IPS-NIHi7 (cell line): Measurements from ENCODE around the gene TBC1D20.
A peak's percentile ranks its signal among the peaks of the same experiment; 100 is the strongest.
"Not testable (repeated sequence)": the region's sequence is repeated elsewhere in the genome, so short reads cannot be mapped to it uniquely, and the experiment has no call there.

Experiments used
- DNase-seq: peaks from one replicate; pipeline ENCODE4 v3.0.0; 2012; ENCODE audit warnings: mixed read lengths; ENCODE audit errors: extremely low spot score

Gene TBC1D20, protein sequence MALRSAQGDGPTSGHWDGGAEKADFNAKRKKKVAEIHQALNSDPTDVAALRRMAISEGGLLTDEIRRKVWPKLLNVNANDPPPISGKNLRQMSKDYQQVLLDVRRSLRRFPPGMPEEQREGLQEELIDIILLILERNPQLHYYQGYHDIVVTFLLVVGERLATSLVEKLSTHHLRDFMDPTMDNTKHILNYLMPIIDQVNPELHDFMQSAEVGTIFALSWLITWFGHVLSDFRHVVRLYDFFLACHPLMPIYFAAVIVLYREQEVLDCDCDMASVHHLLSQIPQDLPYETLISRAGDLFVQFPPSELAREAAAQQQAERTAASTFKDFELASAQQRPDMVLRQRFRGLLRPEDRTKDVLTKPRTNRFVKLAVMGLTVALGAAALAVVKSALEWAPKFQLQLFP

GRCh38 chr20:462199-462991 lies at the start of gene TBC1D20:
TBC1D20 (minus strand) TSS chr20:462533; CDS start chr20:462405, 128 bp downstream.
- peak; percentile 95 for DNase-seq

DNA sequence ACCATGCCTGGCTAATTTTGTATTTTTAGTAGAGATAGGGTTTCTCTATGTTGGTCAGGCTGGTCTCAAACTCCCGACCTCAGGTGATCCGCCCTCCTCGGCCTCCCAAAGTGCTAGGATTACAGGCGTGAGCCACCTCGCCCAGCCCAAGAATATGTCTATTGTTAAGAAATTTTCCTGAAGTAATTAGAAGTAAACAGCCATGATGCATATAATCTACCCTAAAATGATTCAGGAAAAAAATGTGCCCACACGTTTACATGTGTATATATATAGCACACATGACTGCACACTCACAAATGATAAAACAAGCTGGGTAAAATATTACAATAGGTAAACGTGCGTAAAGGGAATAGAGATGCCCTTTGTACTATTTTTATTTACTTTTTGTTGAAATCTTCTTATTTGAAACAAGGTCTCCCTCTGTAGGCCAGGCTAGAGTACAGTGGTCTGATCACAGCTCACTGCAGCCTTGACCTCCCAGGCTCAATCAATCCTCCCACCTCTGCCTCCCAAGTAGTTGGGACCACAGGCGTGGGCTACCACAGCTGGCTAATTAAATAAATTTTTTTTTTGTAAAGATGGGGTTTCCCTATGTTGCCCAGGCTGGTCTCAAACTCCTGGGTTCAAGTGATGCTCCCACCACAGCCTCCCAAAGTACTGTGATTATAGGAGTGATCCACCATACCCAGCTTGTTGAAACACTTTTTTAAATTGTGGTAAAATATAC lies 48.2 kb upstream of the TBC1D20 start:
- not testable (repeated sequence) for DNase-seq

GRCh38 chr20:508364-508787 lies 46.0 kb upstream of the TBC1D20 start:
- not testable (repeated sequence) for DNase-seq

DNA sequence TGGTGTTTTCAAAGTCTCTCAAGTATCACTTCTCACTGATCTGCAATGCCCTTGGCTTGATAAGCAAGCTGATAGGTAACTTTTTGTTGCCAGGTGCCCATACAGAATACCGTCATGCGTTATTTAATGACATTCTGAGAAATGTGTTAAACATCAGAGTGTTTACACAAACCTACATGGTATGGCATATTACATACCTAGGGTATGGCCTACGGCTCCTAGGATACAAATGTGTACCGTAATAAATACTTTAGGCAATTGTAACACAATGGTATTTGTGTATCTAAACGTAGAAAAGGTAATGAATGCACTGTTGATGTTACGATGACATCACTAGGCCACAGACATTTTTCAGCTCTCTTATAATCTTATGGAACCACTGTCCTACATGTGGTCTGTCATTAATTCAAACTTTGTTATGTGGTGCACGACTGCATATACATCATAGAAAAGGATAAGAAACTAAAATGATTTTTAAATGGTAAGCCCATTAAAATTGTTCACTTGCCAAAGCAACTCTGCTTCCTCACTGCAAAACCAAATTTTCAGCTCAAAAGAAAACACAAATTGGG lies 45.5 kb upstream of the TBC1D20 start:
- no peak for DNase-seq

GRCh38 chr20:507006-507758 lies 44.8 kb upstream of the TBC1D20 start:
- no peak for DNase-seq

DNA sequence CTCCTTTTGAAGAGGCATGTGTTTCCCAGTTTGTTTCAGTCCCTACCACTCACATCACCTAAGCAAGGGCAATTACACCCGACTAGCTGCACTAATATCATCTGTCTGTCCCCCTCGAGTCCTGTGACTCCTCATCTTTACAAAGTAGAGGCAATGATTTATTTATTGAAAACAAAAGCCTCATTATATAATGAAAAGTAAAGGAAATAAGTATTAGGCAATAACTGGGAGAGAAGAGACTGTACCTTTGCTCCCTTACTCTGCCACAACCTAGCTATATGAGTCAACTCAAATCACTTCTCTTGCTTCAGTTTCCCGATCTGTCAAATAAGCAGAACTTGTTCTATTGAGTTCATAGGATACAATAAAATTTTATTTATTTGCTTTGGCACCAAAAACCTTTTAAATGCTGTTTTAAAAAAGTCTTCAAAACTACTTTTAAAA lies 42.3 kb upstream of the TBC1D20 start:
- no peak for DNase-seq

DNA sequence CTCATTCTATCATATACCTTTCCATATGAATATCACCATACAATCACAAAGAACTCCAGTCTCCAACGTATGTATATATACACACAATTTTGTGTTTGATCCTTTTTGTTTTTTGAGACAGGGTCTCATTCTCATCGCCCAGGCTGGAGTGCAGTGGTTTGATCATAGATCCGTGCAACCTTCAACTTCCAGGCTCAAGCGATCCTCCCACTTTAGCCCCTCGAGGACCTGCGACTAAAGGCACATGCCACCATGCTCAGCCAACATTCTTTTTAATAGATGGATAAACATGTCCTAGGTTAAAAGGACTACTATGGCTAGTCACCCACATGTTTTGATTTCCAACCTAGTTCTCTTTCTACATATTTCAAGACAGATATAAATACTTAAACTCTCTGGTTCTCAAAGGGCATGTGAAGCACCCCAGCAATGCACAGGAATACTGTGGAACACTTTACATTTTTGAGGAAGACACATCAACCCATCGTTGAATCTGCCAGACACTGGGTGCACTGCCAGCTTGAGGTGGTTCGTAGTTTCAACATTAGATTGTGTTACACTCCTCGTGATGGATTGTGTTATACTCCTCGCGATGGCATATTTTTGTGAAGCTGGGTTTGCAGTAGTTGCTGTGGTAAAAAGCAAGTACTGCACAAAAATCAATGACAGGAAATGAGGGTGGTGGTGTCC lies 40.9 kb upstream of the TBC1D20 start:
- DNase-seq, result no peak

DNA sequence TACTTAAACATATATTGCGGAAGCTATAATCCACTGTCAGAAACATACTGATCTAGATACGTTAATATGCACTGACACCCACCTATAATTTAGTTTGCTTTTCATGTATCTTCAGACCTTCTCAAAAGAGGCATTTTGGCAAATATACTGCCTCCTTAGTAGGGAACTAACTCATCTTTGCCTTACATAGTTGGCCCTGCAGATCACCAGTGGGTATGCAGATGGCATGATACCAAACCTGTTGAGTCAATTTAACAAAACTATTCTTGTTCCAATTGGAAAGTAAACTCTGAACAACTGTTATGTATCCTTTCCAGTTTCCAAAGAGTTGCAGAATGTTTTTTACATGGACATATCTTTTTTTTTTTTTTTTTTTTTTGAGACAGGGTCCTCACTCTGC lies 35.6 kb upstream of the TBC1D20 start:
- no peak for DNase-seq

DNA sequence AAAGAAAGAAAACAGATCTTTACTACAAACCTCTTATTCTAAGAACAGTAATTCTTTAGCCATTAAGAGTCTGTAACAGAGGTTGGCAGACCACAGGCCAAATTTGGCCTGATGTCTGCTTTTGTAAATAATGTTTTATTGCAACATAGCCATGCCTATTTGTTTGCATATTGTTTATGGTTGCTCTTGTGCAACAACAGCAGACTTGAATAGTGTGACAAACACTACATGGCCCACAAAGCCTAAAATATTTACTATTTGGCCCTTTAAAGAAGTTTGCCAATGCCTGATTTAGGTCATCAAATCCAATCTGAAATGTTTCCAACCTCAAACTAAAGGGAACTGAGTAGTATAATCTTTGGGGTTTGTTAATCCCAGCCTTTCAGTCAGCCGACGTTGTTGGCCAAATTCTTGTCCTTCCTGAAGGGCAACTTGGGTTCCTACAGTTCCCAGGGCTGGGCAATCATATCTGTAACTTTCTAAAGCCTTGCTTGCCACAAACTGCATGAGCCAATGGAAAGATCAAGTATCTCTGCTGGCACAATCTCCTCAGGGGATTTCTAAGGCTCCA lies 33.9 kb upstream of the TBC1D20 start:
- DNase-seq, result no peak

DNA sequence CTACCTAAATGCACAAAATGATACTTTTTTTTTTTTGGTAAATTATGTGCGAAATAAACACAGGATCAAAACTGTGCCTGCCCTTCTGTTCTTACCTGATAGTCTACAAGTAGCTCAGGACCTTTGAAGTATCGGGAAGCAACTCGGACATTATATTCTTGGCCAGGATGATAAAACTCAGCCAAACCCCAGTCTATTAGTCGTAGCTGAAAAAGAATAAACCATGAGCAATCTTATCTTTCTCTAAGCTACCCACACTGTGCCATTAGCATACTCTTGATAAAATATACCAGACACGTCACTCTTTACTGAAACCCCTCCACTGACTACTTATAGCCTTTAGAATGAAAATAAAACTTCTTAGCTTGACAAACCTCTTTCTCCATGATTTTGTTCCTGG lies 29.8 kb upstream of the TBC1D20 start:
- DNase-seq, result no peak

DNA sequence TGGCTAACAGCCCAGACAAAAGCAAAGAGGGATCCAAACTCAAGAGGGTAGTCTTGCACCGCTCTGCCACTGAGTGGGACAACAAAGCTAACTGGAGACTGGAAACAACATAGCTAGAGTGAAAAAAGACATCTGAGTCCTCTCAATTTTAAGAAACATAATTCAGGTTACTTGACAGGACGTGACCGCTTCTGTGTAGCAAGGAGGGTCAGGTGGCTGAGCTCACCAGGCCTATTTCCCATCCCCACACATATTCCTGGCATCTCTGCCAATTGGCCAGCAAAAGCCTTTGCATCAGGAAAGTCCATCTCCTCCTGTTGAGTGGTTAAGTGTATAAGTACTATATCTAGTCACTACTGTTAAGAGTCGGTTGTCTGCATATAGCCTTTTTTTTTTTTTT lies 25.3 kb upstream of the TBC1D20 start:
- DNase-seq, result no peak

DNA sequence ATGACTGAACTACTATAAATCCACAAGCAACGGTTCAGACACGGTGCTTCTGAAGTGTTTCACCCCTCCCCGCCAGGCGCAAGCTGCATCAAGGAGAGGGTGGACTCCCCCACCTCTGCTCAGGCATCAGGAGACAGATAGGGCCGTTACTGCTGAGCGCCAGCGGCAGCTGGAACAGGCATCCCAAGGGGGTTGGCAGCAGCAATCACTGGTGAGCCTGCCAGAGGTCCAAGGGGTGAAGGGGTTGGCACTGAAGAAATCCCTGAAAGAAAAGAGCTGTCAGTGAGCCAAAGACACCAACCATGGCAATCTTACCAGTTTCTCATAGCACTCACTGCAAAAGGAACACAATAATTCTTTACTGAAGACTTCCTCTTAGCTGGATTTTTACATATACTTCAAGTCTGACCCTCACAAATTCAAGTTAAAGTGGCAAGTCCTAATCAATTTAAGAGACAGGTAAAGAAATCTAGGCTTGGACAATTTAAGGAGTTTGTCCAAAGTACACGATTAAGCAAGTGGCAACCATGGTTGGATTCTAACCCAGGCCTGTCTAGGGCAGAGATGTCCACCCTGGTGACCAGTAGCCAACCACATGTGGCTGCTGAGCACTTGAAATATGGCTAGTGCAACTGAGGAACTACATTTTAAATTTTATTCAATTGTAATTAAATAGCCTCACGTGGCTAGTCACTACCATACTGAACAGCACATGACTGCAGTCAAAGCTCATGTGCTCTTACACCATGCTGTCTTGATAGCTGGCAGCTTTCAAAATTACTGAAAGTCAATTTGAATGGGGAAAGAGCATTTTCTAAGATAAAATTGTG lies 21.7 kb upstream of the TBC1D20 start:
- no peak for DNase-seq

DNA sequence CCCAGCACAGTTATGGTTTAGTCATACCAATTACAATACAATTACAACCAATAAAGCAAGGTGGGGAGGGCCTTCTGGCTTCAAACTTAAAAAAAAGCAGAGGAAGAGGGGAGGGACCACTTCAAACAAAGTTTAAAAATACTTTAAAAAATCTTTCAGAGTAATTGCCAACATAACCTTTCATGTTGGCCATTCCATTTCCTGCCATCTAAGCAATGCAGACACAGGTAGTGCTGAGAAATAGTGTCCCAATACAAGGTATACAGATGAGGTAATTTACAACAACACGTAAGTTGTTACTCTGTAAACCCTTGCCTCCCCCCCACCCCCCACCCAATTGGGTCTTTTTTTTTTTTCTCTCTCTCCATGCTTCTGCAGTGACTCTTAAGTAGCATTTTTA lies 18.8 kb upstream of the TBC1D20 start:
- no peak for DNase-seq

- DNase-seq, result no peak
These were observed 17.7 kb upstream of the TBC1D20 start for GRCh38 chr20:480044-480443.

DNA sequence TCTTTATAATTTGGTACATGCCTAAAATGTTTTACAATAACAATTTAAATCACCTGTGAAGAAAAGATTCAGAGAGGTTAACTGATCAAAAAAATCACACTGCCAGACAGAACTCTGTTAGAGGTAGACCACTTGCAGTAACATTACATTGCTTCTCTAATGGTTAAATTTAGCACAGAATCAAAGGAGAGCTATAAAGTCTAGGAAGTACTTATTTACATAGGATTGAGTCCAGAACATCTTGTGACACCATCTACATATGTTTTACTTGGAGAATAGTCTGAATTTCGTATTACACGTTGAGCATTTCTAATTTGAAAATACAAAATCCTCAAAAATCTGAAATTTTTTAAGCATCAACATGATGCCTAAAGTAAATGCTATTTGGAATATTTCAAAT lies 17.2 kb upstream of the TBC1D20 start:
- DNase-seq, result no peak

DNA sequence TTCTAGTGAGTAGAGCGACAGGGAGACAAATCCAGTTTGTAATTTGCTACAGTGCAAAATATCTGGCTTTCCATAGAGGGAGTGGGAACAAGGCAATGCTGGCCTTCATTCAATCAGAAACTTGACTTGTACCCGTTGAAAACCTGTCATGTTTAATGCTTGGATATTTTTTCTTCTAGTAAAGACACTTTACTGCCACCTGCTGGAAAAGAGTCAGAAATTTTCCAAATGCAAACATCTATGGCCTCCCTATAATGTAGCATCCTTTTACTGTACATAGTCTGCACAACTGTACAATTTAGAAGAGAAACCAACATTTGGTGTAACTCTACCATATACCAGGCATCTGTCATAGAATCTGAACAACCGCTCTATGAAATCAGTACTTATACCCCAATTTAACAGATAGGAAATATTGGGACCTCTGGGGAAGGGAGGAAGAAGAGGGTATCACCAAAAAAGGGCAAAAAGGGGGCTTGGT lies 16.7 kb upstream of the TBC1D20 start:
- DNase-seq, result peak; percentile 37

GRCh38 chr20:478010-478948 lies 15.9 kb upstream of the TBC1D20 start:
- DNase-seq, result no peak
